H9 (cell line): ENCODE results near the gene AMMECR1. TPM values are rescaled to one million over a fixed set of nuclear protein-coding genes. Genes with fewer than 3 reads are reported as not detected.

ENCODE experiments used
- DNase-seq: peaks from one replicate; pipeline ENCODE4 v3.0.0-alpha.2; 2017
- H2AFZ ChIP-seq: one replicate; pipeline ENCODE4 v1.6.1; 2013; ENCODE audit warnings: mild to moderate bottlenecking, low read length, control low read depth, moderate library complexity
- H2AK5ac ChIP-seq: 2 replicates; pipeline ENCODE4 v1.6.1; 2013; ENCODE audit warnings: low read length, control low read depth, mixed read lengths; ENCODE audit not compliant: insufficient read length
- H2BK120ac ChIP-seq: one replicate; pipeline ENCODE4 v1.6.1; 2013; ENCODE audit warnings: low read depth, mild to moderate bottlenecking, low read length, control low read depth, inconsistent platforms; ENCODE audit not compliant: poor library complexity, severe bottlenecking
- H2BK12ac ChIP-seq: 2 replicates; pipeline ENCODE4 v1.6.1; 2013; ENCODE audit warnings: low read length, control low read depth, mixed read lengths, low read depth; ENCODE audit not compliant: insufficient read length
- H2BK15ac ChIP-seq: 2 replicates; pipeline ENCODE4 v1.6.1; 2013; ENCODE audit warnings: low read depth, low read length, control low read depth
- H2BK20ac ChIP-seq: one replicate; pipeline ENCODE4 v1.6.1; 2013; ENCODE audit warnings: low read depth, mild to moderate bottlenecking, low read length, control low read depth, inconsistent platforms; ENCODE audit not compliant: poor library complexity, severe bottlenecking
- H2BK5ac ChIP-seq: 2 replicates; pipeline ENCODE4 v1.6.1; 2013; ENCODE audit warnings: low read length, control low read depth, mixed read lengths; ENCODE audit not compliant: insufficient read length
- H3K14ac ChIP-seq: 2 replicates; pipeline ENCODE4 v1.6.1; 2013; ENCODE audit warnings: low read length, control low read depth; ENCODE audit not compliant: insufficient read depth
- H3K18ac ChIP-seq: 2 replicates; pipeline ENCODE4 v1.6.1; 2013; ENCODE audit warnings: low read depth, mild to moderate bottlenecking, mixed read lengths, low read length, control low read depth; ENCODE audit not compliant: insufficient read length
- H3K23ac ChIP-seq: 2 replicates; pipeline ENCODE4 v1.6.1; 2013; ENCODE audit warnings: low read length, control low read depth, mixed read lengths, low read depth; ENCODE audit not compliant: insufficient read length
- H3K23me2 ChIP-seq: 2 replicates; pipeline ENCODE4 v1.6.1; 2013; ENCODE audit warnings: low read depth, mild to moderate bottlenecking, mixed read lengths, low read length, control low read depth; ENCODE audit not compliant: insufficient read length, poor library complexity, severe bottlenecking
- H3K27ac ChIP-seq: 2 replicates; pipeline ENCODE4 v1.5.1; 2013; ENCODE audit warnings: low read length, control low read depth, mixed read lengths, low read depth; ENCODE audit not compliant: insufficient read length
- H3K27me3 ChIP-seq: 2 replicates; pipeline ENCODE4 v1.6.1; 2013; ENCODE audit warnings: low read length, control low read depth, inconsistent platforms; ENCODE audit not compliant: insufficient read depth
- H3K4ac ChIP-seq: 2 replicates; pipeline ENCODE4 v1.6.1; 2013; ENCODE audit warnings: low read depth, mild to moderate bottlenecking, control low read depth, inconsistent platforms, low read length, moderate library complexity
- H3K4me1 ChIP-seq: 2 replicates; pipeline ENCODE4 v1.6.1; 2013; ENCODE audit warnings: low read length, control low read depth, inconsistent platforms; ENCODE audit not compliant: insufficient read depth
- H3K4me2 ChIP-seq: 2 replicates; pipeline ENCODE4 v1.6.1; 2013; ENCODE audit warnings: low read length, control low read depth, mixed read lengths; ENCODE audit not compliant: insufficient read length, insufficient read depth
- H3K56ac ChIP-seq: 2 replicates; pipeline ENCODE4 v1.6.1; 2013; ENCODE audit warnings: low read depth, mild to moderate bottlenecking, mixed read lengths, low read length, control low read depth; ENCODE audit not compliant: insufficient read length
- H3K79me1 ChIP-seq: 2 replicates; pipeline ENCODE4 v1.6.1; 2013; ENCODE audit warnings: low read depth, mild to moderate bottlenecking, moderate library complexity, low read length, control low read depth, inconsistent platforms; ENCODE audit not compliant: insufficient read depth, poor library complexity, severe bottlenecking
- H3K79me2 ChIP-seq: 2 replicates; pipeline ENCODE4 v1.6.1; 2013; ENCODE audit warnings: low read length, control low read depth, inconsistent platforms; ENCODE audit not compliant: insufficient read depth
- H3K9ac ChIP-seq: 2 replicates; pipeline ENCODE4 v1.6.1; 2013; ENCODE audit warnings: low read length, control low read depth, mixed read lengths; ENCODE audit not compliant: insufficient read length; ENCODE audit errors: extremely low read depth
- H3K9me3 ChIP-seq: one replicate; pipeline ENCODE4 v1.6.1; 2013; ENCODE audit warnings: low read depth, low read length, inconsistent platforms; ENCODE audit not compliant: control insufficient read depth
- H3T11ph ChIP-seq: one replicate; pipeline ENCODE4 v1.6.1; 2013; ENCODE audit warnings: mild to moderate bottlenecking, low read length, control low read depth, inconsistent platforms
- H4K20me1 ChIP-seq: one replicate; pipeline ENCODE4 v1.6.1; 2013; ENCODE audit not compliant: control insufficient read depth, insufficient read length, insufficient read depth
- H4K5ac ChIP-seq: 2 replicates; pipeline ENCODE4 v1.6.1; 2013; ENCODE audit warnings: low read depth, mild to moderate bottlenecking, mixed read lengths, low read length, control low read depth; ENCODE audit not compliant: insufficient read length
- H4K8ac ChIP-seq: replicated peaks from 2 replicates; pipeline ENCODE4 v1.6.1; 2013; ENCODE audit warnings: low read length, control low read depth, mixed read lengths, low read depth; ENCODE audit not compliant: insufficient read length
- H4K91ac ChIP-seq: 2 replicates; pipeline ENCODE4 v1.6.1; 2013; ENCODE audit warnings: low read depth, mild to moderate bottlenecking, moderate library complexity, mixed read lengths, low read length, control low read depth; ENCODE audit not compliant: insufficient read length
- H3K27ac Mint-ChIP-seq, 3 experiments: 2 replicates in 2 of 3; 3 replicates in 1 of 3; pipeline ENCODE4 v1.8.0; 2020 to 2021; ENCODE audit warnings: mixed read lengths in 3 of 3, mild to moderate bottlenecking in 1 of 3, moderate library complexity in 1 of 3
- H3K27me3 Mint-ChIP-seq: 2 replicates; pipeline ENCODE4 v1.8.0; 2021; ENCODE audit warnings: low read depth, mild to moderate bottlenecking, moderate library complexity, mixed read lengths
- H3K36me3 Mint-ChIP-seq, 3 experiments: 2 replicates in 2 of 3; 3 replicates in 1 of 3; pipeline ENCODE4 v1.8.0; 2020 to 2021; ENCODE audit warnings: low read depth in 3 of 3, mixed read lengths in 3 of 3; ENCODE audit not compliant: insufficient read depth in 1 of 3
- H3K4me1 Mint-ChIP-seq, 2 experiments: 2 replicates each; pipeline ENCODE4 v1.8.0; 2020; ENCODE audit warnings: mixed read lengths in 2 of 2
- H3K4me3 Mint-ChIP-seq, 2 experiments: 2 replicates in 1 of 2; 3 replicates in 1 of 2; pipeline ENCODE4 v1.8.0; 2020 to 2021; ENCODE audit warnings: mild to moderate bottlenecking in 2 of 2, mixed read lengths in 2 of 2, moderate library complexity in 1 of 2
- H3K9me3 Mint-ChIP-seq, 2 experiments: 2 replicates in 1 of 2; 3 replicates in 1 of 2; pipeline ENCODE4 v1.8.0; 2020; ENCODE audit warnings: mild to moderate bottlenecking in 2 of 2, mixed read lengths in 2 of 2, moderate library complexity in 1 of 2
- CTCF ChIP-seq: fragments of 200-600 bp; sonication (generic); conservative IDR thresholded peaks from 3 replicates; pipeline ENCODE4 v1.8.0; 2021; ENCODE audit warnings: antibody characterized with exemption, mild to moderate bottlenecking
- WGBS: extraction: QIAGEN DNeasy Blood & Tissue Kit; methylation state at CpG from one replicate; pipeline ENCODE4 v1.1.7; 2013; ENCODE audit warnings: missing lambda C conversion rate, low lambda C conversion rate, mixed read lengths; ENCODE audit not compliant: insufficient read length; ENCODE audit errors: extremely low coverage; 5-methylcytosine and 5-hydroxymethylcytosine counted together
- total RNA-seq: library from RNA; stranded (reverse); gene quantifications from 2 replicates; pipeline ENCODE4 v1.2.1, GENCODE V29; 2021

Gene AMMECR1
- total RNA-seq, 1 experiment from 2014 or later = 28.5 TPM

DNA sequence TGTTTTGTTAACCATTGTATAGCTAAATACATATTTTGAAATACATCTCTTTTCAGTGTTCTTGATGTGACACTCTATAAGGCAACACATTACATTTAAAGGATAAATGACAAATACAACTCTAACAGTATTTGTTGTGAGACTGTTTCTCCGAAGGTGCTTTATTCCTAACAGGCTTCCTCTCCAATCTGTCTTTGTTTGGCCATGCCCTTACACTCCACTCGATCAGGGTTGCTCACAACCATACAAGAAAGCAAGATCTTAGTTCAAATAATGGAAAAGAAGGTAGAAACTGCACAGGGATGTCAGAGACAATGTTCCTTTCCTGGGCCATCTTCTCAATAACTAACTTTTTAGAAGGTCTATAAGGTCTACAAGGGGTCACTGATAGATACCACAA, 36.5 kb downstream of the AMMECR1 start:
- TF ChIP-seq CTCF = no peak
- peaks cover 8 to 10% of the 10 kb centered on the region in 2 experiments for H3K4me1 Mint-ChIP-seq
- WGBS = no CpG with 5 or more reads among the region's 2 CpGs

More for the DNA sequence above, 36.5 kb downstream of the AMMECR1 start:
- H4K20me1 ChIP-seq = no peaks in the 10 kb centered on the region
- no peak overlapping the region for H3K27ac Mint-ChIP-seq
- no peak overlapping the region for H4K91ac ChIP-seq
- H3K36me3 Mint-ChIP-seq = peaks cover 0 to under 1% (median 0%) of the 10 kb centered on the region in 3 experiments; a peak in 2 of 7 replicates
- no peak overlapping the region for H3K23ac ChIP-seq
- no peak overlapping the region for H4K8ac ChIP-seq
- H3K4ac ChIP-seq = no peak overlapping the region
- no peaks in the 10 kb centered on the region for H3K27me3 ChIP-seq
- H3K4me2 ChIP-seq = no peak overlapping the region
- peaks cover 15% of the 10 kb centered on the region for H3K79me1 ChIP-seq
- H3K4me1 ChIP-seq = no peaks in the 10 kb centered on the region
- H2AFZ ChIP-seq = no peak overlapping the region
- H3K14ac ChIP-seq = no peak overlapping the region
- no peaks in the 10 kb centered on the region for H3K9me3 Mint-ChIP-seq
- no peaks in the 10 kb centered on the region for H3K23me2 ChIP-seq
- H3K79me2 ChIP-seq = peaks cover 2% of the 10 kb centered on the region; the same call in 1 of the 2 replicates
- no peak overlapping the region for H2BK120ac ChIP-seq
- no peak overlapping the region for H3K9ac ChIP-seq
- H2AK5ac ChIP-seq = no peak overlapping the region
- H2BK12ac ChIP-seq = no peak overlapping the region
- no peak overlapping the region for H2BK20ac ChIP-seq
- H3K9me3 ChIP-seq = no peaks in the 10 kb centered on the region
- H3K4me3 Mint-ChIP-seq = no peak overlapping the region
- no peak overlapping the region for H2BK5ac ChIP-seq
- H4K5ac ChIP-seq = no peak overlapping the region
- no peak overlapping the region for H2BK15ac ChIP-seq
- H3K18ac ChIP-seq = no peak overlapping the region
- H3T11ph ChIP-seq = no peak overlapping the region
- DNase-seq = no peak
- H3K27ac ChIP-seq = no peak overlapping the region
- no peak overlapping the region for H3K56ac ChIP-seq
- H3K27me3 Mint-ChIP-seq = no peaks in the 10 kb centered on the region
